MM.1S (cell line): Measurements from ENCODE around the gene PTCHD4.

ENCODE experiments used
- EZH2 ChIP-seq: fragments of 300-600 bp; sonication (generic); optimal IDR thresholded peaks from 2 replicates; pipeline ENCODE3; 2017; ENCODE audit warnings: low read depth, mild to moderate bottlenecking, antibody characterized with exemption, low read length, mixed read lengths
- TF ChIP-seq, protein P1 (sequence below): fragments of 300-600 bp; sonication (generic); IDR thresholded peaks from 2 replicates; pipeline ENCODE4 v1.5.1; 2016; ENCODE audit warnings: antibody characterized with exemption, low read length, mixed read lengths

DNA sequence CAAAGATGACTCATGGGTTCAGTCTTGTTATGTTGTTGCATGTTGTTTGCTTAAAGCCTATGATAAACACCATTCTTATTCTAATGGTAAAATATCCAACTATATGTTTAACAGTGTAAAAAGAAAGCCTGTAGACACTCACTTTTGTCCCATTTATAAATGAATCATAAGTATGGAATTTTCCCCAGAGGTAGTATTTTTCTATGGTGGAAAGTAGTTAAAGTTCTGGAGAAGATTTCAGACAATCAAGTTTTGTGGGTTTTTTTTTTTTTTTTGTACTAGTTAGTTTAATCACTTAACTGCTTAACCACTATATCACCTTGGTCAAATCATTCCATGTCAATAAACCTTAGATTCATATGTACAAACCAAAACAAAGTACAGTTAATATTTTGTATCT lies 35.8 kb downstream of the PTCHD4 start:
- TF ChIP-seq, protein P1, sequence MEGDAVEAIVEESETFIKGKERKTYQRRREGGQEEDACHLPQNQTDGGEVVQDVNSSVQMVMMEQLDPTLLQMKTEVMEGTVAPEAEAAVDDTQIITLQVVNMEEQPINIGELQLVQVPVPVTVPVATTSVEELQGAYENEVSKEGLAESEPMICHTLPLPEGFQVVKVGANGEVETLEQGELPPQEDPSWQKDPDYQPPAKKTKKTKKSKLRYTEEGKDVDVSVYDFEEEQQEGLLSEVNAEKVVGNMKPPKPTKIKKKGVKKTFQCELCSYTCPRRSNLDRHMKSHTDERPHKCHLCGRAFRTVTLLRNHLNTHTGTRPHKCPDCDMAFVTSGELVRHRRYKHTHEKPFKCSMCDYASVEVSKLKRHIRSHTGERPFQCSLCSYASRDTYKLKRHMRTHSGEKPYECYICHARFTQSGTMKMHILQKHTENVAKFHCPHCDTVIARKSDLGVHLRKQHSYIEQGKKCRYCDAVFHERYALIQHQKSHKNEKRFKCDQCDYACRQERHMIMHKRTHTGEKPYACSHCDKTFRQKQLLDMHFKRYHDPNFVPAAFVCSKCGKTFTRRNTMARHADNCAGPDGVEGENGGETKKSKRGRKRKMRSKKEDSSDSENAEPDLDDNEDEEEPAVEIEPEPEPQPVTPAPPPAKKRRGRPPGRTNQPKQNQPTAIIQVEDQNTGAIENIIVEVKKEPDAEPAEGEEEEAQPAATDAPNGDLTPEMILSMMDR = no peak
- TF ChIP-seq EZH2 = no peak
